HepG2 (cell line): Measurements from ENCODE around the gene SLC50A1.

ENCODE experiments used
- EZH2 ChIP-seq: conservative IDR thresholded peaks from 2 replicates; pipeline ENCODE4 v1.6.1; 2012; ENCODE audit warnings: mild to moderate bottlenecking, low read depth, low read length, moderate library complexity
- PHF8 ChIP-seq: sonication (generic); formaldehyde crosslinking; IDR thresholded peaks from 2 replicates; pipeline ENCODE4 v1.5.0; 2020; ENCODE audit warnings: missing genetic modification reagents
- THYN1 ChIP-seq: sonication (generic); formaldehyde crosslinking; IDR thresholded peaks from 2 replicates; pipeline ENCODE4 v1.8.1; 2023; ENCODE audit warnings: low read depth, mild to moderate bottlenecking, moderate library complexity, missing genetic modification reagents, borderline replicate concordance

GRCh38 chr1:155122308-155122707, 13.3 kb upstream of the SLC50A1 start:
- TF ChIP-seq EZH2 (no peak), PHF8 (no peak), THYN1 (CRISPR knock-in tag) (no peak)
